CD4-positive, alpha-beta T cell (primary cell): ENCODE data around the gene AKNA. TPM values are rescaled to one million over a fixed set of nuclear protein-coding genes. Genes with fewer than 3 reads are reported as not detected.

Experiments
- ATAC-seq: fragments of 200-7000 bp; cut with Tn5 transposase; one replicate; pipeline ENCODE4 v1.10.0; 2022; ENCODE audit warnings: mild to moderate bottlenecking; ENCODE audit not compliant: poor library complexity
- CTCF ChIA-PET: fragments of 350-600 bp; sonication (Branson Sonifier 250); formaldehyde crosslinking; loops from one replicate; lab custom pipeline; 2021; ENCODE audit warnings: antibody characterized with exemption, inconsistent platforms; lab: Charles Lee
- POLR2A ChIA-PET: fragments of 350-600 bp; sonication (Branson Sonifier 250); formaldehyde crosslinking; loops from one replicate; lab custom pipeline; 2021; ENCODE audit warnings: antibody characterized with exemption, inconsistent platforms; lab: Charles Lee
- DNase-seq, 14 experiments: peaks; one replicate each; pipeline ENCODE4 v3.0.0-alpha.2; 2013 to 2020; ENCODE audit warnings: mixed read lengths in 2 of 14
- H3K27ac ChIP-seq, 2 donors: one replicate each; pipeline versions ENCODE4 v1.5.1 to v1.7.0; 2013; ENCODE audit warnings: low read length in 2 of 2, low read depth in 1 of 2, mild to moderate bottlenecking in 1 of 2
- H3K27me3 ChIP-seq, 2 experiments: 1 replicate in 1 of 2; 2 replicates in 1 of 2; pipeline versions ENCODE4 v1.6.1 to v1.7.0; 2013; ENCODE audit warnings: low read length in 2 of 2, control low read depth in 1 of 2, mild to moderate bottlenecking in 1 of 2, moderate library complexity in 1 of 2; ENCODE audit not compliant: insufficient read depth in 2 of 2, control insufficient read depth in 1 of 2
- H3K36me3 ChIP-seq: one replicate; pipeline ENCODE4 v1.6.1; 2013; ENCODE audit warnings: low read length, control low read depth; ENCODE audit not compliant: insufficient read depth
- H3K4me1 ChIP-seq: one replicate; pipeline ENCODE4 v1.6.1; 2013; ENCODE audit warnings: low read length, control low read depth; ENCODE audit not compliant: insufficient read depth
- H3K4me3 ChIP-seq: one replicate; pipeline ENCODE4 v1.5.1; 2013; ENCODE audit warnings: mild to moderate bottlenecking, low read length, moderate library complexity
- H3K9me3 ChIP-seq, 2 experiments: 1 replicate in 1 of 2; 2 replicates in 1 of 2; pipeline versions ENCODE4 v1.6.1 to v1.7.0; 2013; ENCODE audit warnings: low read length in 2 of 2, mild to moderate bottlenecking in 2 of 2, control low read depth in 1 of 2, moderate library complexity in 1 of 2; ENCODE audit not compliant: control insufficient read depth in 1 of 2, insufficient read depth in 1 of 2
- H3K27ac Mint-ChIP-seq: one replicate; pipeline ENCODE4 v1.8.0; 2020; ENCODE audit warnings: mixed read lengths
- H3K27me3 Mint-ChIP-seq: one replicate; pipeline ENCODE4 v1.8.0; 2021; ENCODE audit warnings: mixed read lengths
- H3K36me3 Mint-ChIP-seq: one replicate; pipeline ENCODE4 v1.8.0; 2021; ENCODE audit warnings: low read depth, mixed read lengths
- H3K4me1 Mint-ChIP-seq: one replicate; pipeline ENCODE4 v1.8.0; 2021; ENCODE audit warnings: low read depth, mixed read lengths
- H3K4me3 Mint-ChIP-seq: one replicate; pipeline ENCODE4 v1.8.0; 2020; ENCODE audit warnings: mild to moderate bottlenecking, mixed read lengths
- H3K9me3 Mint-ChIP-seq: one replicate; pipeline ENCODE4 v1.8.0; 2020; ENCODE audit warnings: mixed read lengths
- CTCF ChIP-seq: fragments of 200-600 bp; IDR thresholded peaks from one replicate; pipeline ENCODE4 v1.8.0; 2022; ENCODE audit warnings: antibody characterized with exemption, mild to moderate bottlenecking
- intact Hi-C, 2 experiments: fragments of 100-400 bp; cut with DNase I in 1 of 2; cut with micrococcal nuclease in 1 of 2; formaldehyde crosslinking; loops; one replicate each; pipeline versions ENCODE4 v1.15.1 to v1.9.0; 2023 to 2025; cut with DNase I, micrococcal nuclease
- total RNA-seq, 174 experiments: library from RNA in 2 of 174; stranded (reverse) in 2 of 174; gene quantifications; one replicate each; pipeline ENCODE4 v1.2.3 and lab custom pipeline; 2021 to 2026

Gene AKNA
- total RNA-seq, 2 experiments from 2014 or later: 247 to 258 TPM

GRCh38 chr9:114367772-114368569 lies 19.8 kb downstream of the AKNA start:
- Mint-ChIP-seq H3K4me1 (peaks cover 91% of the 10 kb centered on the region), H3K9me3 (no peaks in the 10 kb centered on the region), H3K36me3 (peaks cover 91% of the 10 kb centered on the region), H3K4me3 (peak overlapping the region; percentile 15), H3K27me3 (no peaks in the 10 kb centered on the region), H3K27ac (peak overlapping the region; percentile 83)
- TF ChIP-seq CTCF: no peak
- DNase-seq (peak in 1 of 14 experiments; percentile 30), ATAC-seq (no peak)
- POLR2A ChIA-PET: interaction anchor here (0.8 to 13.0 kb wide), 8 partner anchors 9 to 227 kb away, joined by 3 to 477 read pairs (median 3); partner anchors contain the start of genes AKNA and ATP6V1G1
- Histone ChIP-seq H3K4me3 (no peak overlapping the region), H3K9me3 (no peaks in the 10 kb centered on the region), H3K27me3 (no peaks in the 10 kb centered on the region), H3K4me1 (peaks cover 96% of the 10 kb centered on the region), H3K27ac (peak overlapping the region; percentile 77 to 81), H3K36me3 (peaks cover 86% of the 10 kb centered on the region)
- intact Hi-C loops: no loop called here
- CTCF ChIA-PET: interaction anchor here (0.7 to 2.0 kb wide), 5 partner anchors 13 to 38 kb away, joined by 3 to 6 read pairs (median 3); no protein-coding TSS in a partner anchor

GRCh38 chr9:114367366-114367765 lies 20.4 kb downstream of the AKNA start:
- Histone ChIP-seq H3K27me3 (no peaks in the 10 kb centered on the region), H3K9me3 (no peaks in the 10 kb centered on the region), H3K36me3 (peaks cover 89% of the 10 kb centered on the region), H3K4me1 (peaks cover 96% of the 10 kb centered on the region), H3K27ac (peak overlapping the region; percentile 77 to 81), H3K4me3 (no peak overlapping the region)
- CTCF ChIA-PET: interaction anchor here (0.7 to 2.0 kb wide), 5 partner anchors 14 to 38 kb away, joined by 3 to 6 read pairs (median 3); no protein-coding TSS in a partner anchor
- H3K36me3 Mint-ChIP-seq: peaks cover 93% of the 10 kb centered on the region
- intact Hi-C loops: no loop called here
- peak overlapping the region; percentile 83 for H3K27ac Mint-ChIP-seq
- H3K27me3 Mint-ChIP-seq: no peaks in the 10 kb centered on the region
- DNase-seq (no peak), ATAC-seq (no peak)
- no peaks in the 10 kb centered on the region for H3K9me3 Mint-ChIP-seq
- POLR2A ChIA-PET: interaction anchor here (0.8 to 13.0 kb wide), 6 partner anchors 9 to 220 kb away, joined by 3 to 477 read pairs (median 4); partner anchors contain the start of genes AKNA and ATP6V1G1
- no peak for TF ChIP-seq CTCF
- H3K4me1 Mint-ChIP-seq: peaks cover 91% of the 10 kb centered on the region
- peak overlapping the region; percentile 15 for H3K4me3 Mint-ChIP-seq

- Histone ChIP-seq H3K27ac (peak overlapping the region; percentile 77 to 81), H3K4me1 (peaks cover 96% of the 10 kb centered on the region), H3K27me3 (no peaks in the 10 kb centered on the region), H3K36me3 (peaks cover 94% of the 10 kb centered on the region), H3K4me3 (no peak overlapping the region), H3K9me3 (no peaks in the 10 kb centered on the region)
- POLR2A ChIA-PET: interaction anchor here (0.9 to 13.0 kb wide), 4 partner anchors 10 to 221 kb away, joined by 3 to 477 read pairs (median 7); partner anchors contain the start of genes AKNA and ATP6V1G1
- Mint-ChIP-seq H3K9me3 (no peaks in the 10 kb centered on the region), H3K27ac (peak overlapping the region; percentile 83), H3K4me1 (peaks cover 91% of the 10 kb centered on the region), H3K4me3 (peak overlapping the region; percentile 78), H3K36me3 (peaks cover 93% of the 10 kb centered on the region), H3K27me3 (no peaks in the 10 kb centered on the region)
- ATAC-seq: peak; percentile 81
- DNase-seq: peak in 7 of 14 experiments; percentile 29 to 77 (median 67)
- intact Hi-C loops: loop anchor here in 1 of 2 experiments (1.0 kb wide), 1 partner anchor 19 kb away; no protein-coding TSS in a partner anchor
- TF ChIP-seq CTCF: no peak
- CTCF ChIA-PET: interaction anchor here (0.6 to 1.7 kb wide), 3 partner anchors 15 to 39 kb away, joined by 3 to 10 read pairs (median 4); no protein-coding TSS in a partner anchor
Observed at GRCh38 chr9:114366334-114367128, 21.3 kb downstream of the AKNA start.
